ENCODE measurements around the gene CFTR.

The CFTR gene

GRCh38 chr7:117597755-117598154 lies 117.9 kb downstream of the CFTR start:
- TF ChIP-seq FOXP2 (optimal IDR thresholded peaks at IDR 0.05; ENCODE audit: borderline replicate concordance, extremely low read depth, extremely low read length, insufficient read depth) (no peak), SIN3A (IDR thresholded peaks at IDR 0.05; ENCODE audit: borderline replicate concordance, insufficient read depth, low read length) (no peak), POLR2AphosphoS5 (IDR thresholded peaks at IDR 0.05; ENCODE audit: low read depth, low read length) (no peak), REST (IDR thresholded peaks at IDR 0.05; ENCODE audit: insufficient read depth in 1 of 2, low read depth in 2 of 2, low read length in 2 of 2) (no peak), TAF1 (IDR thresholded peaks at IDR 0.05; ENCODE audit: borderline replicate concordance, insufficient read depth, low read length) (no peak)

- TF ChIP-seq POLR2AphosphoS5 (IDR thresholded peaks at IDR 0.05; ENCODE audit: low read depth, low read length) = no peak
- TF ChIP-seq REST (IDR thresholded peaks at IDR 0.05; ENCODE audit: insufficient read depth in 1 of 2, low read depth in 2 of 2, low read length in 2 of 2) = no peak
- TF ChIP-seq SIN3A (IDR thresholded peaks at IDR 0.05; ENCODE audit: borderline replicate concordance, insufficient read depth, low read length) = no peak
- no peak for TF ChIP-seq TAF1 (IDR thresholded peaks at IDR 0.05; ENCODE audit: borderline replicate concordance, insufficient read depth, low read length)
- TF ChIP-seq FOXP2 (optimal IDR thresholded peaks at IDR 0.05; ENCODE audit: borderline replicate concordance, extremely low read depth, extremely low read length, insufficient read depth) = no peak
These were observed 121.1 kb downstream of the CFTR start for GRCh38 chr7:117600911-117601310.

- TF ChIP-seq POLR2AphosphoS5 (IDR thresholded peaks at IDR 0.05; ENCODE audit: low read depth, low read length) = no peak
- TF ChIP-seq REST (IDR thresholded peaks at IDR 0.05; ENCODE audit: insufficient read depth in 1 of 2, low read depth in 2 of 2, low read length in 2 of 2) = no peak
These were observed 123.8 kb downstream of the CFTR start for GRCh38 chr7:117603627-117604026.

GRCh38 chr7:117605712-117606111 lies 125.9 kb downstream of the CFTR start:
- TF ChIP-seq POLR2AphosphoS5 (IDR thresholded peaks at IDR 0.05; ENCODE audit: low read depth, low read length) = no peak
- no peak for TF ChIP-seq SIN3A (IDR thresholded peaks at IDR 0.05; ENCODE audit: borderline replicate concordance, insufficient read depth, low read length)
- no peak for TF ChIP-seq TAF1 (IDR thresholded peaks at IDR 0.05; ENCODE audit: borderline replicate concordance, insufficient read depth, low read length)
- TF ChIP-seq REST (IDR thresholded peaks at IDR 0.05; ENCODE audit: insufficient read depth in 1 of 2, low read depth in 2 of 2, low read length in 2 of 2) = no peak
- TF ChIP-seq FOXP2 (optimal IDR thresholded peaks at IDR 0.05; ENCODE audit: borderline replicate concordance, extremely low read depth, extremely low read length, insufficient read depth) = no peak

GRCh38 chr7:117606132-117606531 lies 126.3 kb downstream of the CFTR start:
- TF ChIP-seq POLR2AphosphoS5 (IDR thresholded peaks at IDR 0.05; ENCODE audit: low read depth, low read length) (no peak), SIN3A (IDR thresholded peaks at IDR 0.05; ENCODE audit: borderline replicate concordance, insufficient read depth, low read length) (no peak), TAF1 (IDR thresholded peaks at IDR 0.05; ENCODE audit: borderline replicate concordance, insufficient read depth, low read length) (no peak), REST (IDR thresholded peaks at IDR 0.05; ENCODE audit: insufficient read depth in 1 of 2, low read depth in 2 of 2, low read length in 2 of 2) (no peak), FOXP2 (optimal IDR thresholded peaks at IDR 0.05; ENCODE audit: borderline replicate concordance, extremely low read depth, extremely low read length, insufficient read depth) (no peak)
